NCI-H1105 (cell line): ENCODE results near the gene ISG15.
"Not testable (repeated sequence)": the region's sequence is repeated elsewhere in the genome, so short reads cannot be mapped to it uniquely, and the experiment has no call there.

Experiments
- DNase-seq: peaks from one replicate; lab custom pipeline; 2025; lab: John Stamatoyannopoulos, UW

ISG15 gene

DNA sequence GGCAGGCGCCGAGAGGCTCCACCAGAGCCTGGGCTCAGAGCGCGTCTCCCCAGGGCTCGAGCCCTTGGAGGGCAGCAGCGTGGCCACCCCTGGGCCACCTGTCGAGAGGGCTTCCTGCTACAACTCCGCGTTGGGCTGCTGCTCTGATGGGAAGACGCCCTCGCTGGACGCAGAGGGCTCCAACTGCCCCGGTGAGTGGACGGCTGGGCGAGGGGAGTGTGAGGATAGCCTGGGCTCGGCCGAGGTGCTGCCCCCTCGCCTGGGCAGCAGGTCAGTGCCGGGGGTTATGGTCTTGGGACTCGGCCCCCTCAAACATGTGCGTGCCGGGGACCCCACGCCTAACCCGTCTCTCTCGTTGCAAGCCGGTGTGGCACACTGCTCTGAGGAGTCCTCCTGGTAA lies 33.5 kb downstream of the ISG15 start:
- DNase-seq = no peak

DNA sequence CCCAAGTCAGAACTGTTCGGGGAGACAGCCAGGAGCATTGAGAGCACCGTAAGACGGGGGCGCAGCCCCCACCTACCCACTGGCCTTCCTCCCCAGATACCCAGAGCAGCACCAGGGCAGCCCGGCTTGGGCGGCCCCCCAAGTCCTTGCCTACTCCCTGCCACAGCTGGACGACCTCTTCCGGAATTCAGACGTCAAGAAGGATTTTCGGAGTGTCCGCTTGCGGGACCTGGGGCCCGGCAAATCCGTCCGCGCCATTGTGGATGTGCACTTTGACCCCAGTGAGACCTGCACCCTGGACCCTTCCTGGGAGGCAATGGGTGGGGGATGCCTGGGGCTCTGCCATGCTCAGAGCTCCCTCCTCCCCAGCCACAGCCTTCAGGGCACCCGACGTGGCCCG lies 34.1 kb downstream of the ISG15 start:
- DNase-seq = no peak

DNA sequence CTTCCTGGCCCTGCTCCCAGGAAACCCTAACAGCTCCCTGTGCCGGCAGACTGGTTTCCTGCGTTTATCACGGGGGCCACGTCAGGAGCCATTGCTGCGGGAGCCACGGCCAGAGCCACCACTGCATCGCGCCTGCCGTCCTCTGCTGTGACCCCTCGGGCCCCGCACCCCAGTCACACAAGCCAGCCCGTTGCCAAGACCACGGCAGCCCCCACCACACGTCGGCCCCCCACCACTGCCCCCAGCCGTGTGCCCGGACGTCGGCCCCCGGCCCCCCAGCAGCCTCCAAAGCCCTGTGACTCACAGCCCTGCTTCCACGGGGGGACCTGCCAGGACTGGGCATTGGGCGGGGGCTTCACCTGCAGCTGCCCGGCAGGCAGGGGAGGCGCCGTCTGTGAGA lies 34.7 kb downstream of the ISG15 start:
- no peak for DNase-seq

DNA sequence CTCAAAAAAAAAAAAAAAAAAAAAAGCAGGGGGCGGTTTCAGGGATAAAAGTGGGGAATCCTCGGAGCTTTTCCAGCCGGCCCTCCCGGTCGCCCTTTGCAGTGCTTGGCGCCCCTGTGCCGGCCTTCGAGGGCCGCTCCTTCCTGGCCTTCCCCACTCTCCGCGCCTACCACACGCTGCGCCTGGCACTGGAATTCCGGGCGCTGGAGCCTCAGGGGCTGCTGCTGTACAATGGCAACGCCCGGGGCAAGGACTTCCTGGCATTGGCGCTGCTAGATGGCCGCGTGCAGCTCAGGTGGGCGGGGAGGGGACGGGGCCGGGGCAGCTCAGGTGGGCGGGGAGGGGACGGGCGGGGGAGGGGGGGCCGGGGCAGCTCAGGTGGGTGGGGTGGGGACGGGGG lies 35.5 kb downstream of the ISG15 start:
- DNase-seq = no peak

DNA sequence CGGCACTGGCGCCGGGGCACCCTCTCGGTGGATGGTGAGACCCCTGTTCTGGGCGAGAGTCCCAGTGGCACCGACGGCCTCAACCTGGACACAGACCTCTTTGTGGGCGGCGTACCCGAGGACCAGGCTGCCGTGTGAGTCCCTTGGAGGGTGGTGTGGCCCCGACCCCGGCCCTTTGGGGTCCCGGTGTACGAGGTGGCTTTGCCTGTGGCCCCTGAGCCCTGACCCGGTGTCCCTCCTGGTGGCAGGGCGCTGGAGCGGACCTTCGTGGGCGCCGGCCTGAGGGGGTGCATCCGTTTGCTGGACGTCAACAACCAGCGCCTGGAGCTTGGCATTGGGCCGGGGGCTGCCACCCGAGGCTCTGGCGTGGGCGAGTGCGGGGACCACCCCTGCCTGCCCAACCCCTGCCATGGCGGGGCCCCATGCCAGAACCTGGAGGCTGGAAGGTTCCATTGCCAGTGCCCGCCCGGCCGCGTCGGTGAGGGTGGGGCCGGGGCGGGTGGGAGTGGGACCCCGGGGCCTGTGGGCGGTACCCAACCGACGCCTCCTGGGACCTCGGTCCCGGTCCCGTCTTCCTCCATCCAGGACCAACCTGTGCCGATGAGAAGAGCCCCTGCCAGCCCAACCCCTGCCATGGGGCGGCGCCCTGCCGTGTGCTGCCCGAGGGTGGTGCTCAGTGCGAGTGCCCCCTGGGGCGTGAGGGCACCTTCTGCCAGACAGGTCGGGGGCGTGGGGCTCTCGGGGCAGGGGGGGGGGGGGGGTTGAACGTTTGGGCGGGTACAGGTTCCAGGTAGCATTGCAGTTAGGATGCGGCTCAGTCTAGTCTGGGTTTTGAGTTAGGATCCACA lies 36.2 kb downstream of the ISG15 start:
- no peak for DNase-seq

DNA sequence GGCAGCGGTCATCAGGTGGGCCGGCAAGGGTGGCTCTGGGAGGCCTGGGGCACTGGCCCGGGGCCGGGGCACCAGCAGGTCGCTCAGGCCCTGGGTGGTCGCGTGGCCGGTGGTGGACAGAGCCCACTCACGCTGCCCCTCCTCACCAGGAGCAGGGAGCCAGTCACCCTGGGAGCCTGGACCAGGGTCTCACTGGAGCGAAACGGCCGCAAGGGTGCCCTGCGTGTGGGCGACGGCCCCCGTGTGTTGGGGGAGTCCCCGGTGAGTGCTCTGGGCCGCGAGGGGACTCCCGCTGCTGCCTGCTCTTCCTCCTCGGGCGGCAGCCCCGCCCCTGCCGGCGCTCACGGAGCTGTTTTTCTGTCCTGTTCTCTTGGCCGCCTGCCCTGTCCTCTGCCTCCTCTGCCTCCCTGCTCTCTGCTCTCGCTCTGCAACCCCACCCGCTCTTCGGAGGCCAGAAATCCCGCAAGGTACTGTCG lies 37.3 kb downstream of the ISG15 start:
- no peak for DNase-seq

DNA sequence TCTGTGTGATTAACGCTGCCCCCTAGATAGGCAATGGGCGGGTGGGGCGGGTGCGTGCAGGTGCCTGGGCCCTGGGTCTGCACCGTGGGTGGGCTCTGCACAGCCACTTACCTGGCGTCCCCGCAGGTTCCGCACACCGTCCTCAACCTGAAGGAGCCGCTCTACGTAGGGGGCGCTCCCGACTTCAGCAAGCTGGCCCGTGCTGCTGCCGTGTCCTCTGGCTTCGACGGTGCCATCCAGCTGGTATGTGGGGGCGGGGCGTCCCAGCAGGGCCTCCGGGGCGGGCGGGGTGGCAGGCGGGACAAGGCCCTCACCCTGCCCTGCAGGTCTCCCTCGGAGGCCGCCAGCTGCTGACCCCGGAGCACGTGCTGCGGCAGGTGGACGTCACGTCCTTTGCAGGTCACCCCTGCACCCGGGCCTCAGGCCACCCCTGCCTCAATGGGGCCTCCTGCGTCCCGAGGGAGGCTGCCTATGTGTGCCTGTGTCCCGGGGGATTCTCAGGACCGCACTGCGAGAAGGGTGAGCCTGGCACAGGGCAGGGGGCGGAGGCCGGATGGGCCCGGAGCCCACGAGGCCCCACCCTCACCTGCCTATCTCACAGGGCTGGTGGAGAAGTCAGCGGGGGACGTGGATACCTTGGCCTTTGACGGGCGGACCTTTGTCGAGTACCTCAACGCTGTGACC lies 38.0 kb downstream of the ISG15 start:
- DNase-seq = no peak

DNA sequence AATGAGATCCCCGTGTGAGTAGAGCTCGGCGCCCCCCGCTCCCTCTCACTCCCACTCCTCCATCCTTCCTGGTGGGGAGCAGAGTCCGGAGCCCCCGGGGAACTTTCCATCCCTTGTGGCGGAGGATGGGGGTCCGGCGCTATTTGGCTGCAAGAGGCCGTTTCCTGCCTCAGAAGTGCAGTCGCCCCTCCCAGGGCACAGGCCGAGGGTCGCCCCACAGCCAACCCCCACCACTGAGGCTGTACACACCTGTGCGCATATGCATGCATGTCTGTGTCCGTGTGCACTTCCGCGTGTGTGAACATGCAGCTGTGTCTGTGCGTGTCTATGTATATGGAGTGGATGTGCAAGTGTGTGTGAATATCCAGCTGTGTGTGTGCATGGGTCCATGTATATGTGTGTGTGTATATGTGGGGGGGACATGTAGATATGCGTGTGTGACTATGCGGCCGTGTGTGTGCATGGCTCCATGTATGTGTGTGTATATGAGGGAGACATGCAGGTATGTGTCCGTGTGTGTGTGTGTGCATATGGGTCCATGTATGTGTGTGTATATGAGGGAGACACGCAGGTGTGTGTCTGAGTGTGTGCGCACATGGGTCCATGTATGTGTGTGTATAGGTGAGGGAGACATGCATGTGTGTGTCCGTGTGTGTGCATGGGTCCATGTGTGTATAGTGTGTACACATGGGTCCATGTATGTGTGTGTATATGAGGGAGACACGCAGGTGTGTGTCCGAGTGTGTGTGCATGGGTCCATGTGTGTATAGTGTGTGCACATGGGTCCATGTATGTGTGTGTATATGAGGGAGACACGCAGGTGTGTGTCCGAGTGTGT lies 38.9 kb downstream of the ISG15 start:
- no peak for DNase-seq

DNA sequence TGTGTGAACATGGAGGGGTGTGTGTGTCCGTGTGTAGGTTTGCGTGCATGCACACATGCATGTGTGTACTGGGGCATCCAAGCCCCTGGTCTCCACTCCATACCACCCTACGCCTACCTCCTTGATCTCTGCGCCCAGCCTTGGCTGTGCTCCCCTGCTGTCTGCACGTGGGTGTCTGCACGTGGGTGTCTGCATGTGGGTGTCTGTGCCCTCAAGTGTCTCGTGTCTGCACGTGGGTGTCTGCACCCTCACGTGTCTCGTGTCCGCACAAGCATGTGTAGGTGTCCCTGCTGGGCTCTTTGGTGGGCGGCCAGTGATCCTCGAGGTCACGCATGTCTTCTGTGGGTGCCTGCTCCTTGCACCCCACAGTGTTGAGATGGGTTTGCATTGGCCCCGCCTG lies 39.7 kb downstream of the ISG15 start:
- DNase-seq = no peak

DNA sequence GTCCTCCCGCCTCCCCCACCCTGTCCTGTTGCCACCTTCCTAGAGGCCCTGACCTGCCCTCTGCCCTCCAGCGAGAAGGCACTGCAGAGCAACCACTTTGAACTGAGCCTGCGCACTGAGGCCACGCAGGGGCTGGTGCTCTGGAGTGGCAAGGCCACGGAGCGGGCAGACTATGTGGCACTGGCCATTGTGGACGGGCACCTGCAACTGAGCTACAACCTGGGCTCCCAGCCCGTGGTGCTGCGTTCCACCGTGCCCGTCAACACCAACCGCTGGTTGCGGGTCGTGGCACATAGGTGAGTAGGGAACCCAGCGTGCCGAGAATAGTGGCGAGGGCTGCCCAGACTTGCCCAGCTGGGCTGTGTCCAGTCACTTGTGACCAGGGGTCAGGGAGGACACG lies 40.4 kb downstream of the ISG15 start:
- DNase-seq = no peak

DNA sequence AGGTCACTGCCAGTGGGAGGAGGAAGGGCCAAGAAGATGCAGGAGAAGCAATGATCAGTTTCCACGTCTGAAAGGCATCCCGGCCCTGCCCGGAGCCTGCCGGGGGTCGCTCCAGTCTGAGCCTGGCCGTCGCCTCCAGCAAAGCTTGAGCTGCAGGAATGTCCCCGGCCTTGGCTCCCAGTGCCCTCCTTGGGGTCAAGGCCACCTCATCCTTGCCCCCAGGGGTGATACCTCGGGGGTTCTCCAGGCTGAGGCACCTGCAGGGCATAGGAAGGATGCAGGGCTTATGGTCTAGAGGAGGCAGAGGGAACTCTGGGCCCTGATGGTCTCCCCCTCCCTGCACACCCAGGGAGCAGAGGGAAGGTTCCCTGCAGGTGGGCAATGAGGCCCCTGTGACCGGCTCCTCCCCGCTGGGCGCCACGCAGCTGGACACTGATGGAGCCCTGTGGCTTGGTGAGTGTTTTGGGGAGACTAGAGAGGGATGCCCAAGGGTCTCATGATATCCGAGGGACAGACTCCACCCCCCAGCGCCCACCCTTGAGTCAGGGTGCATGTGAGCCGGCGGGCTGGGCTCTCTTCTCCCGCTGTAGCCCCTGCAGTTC lies 40.9 kb downstream of the ISG15 start:
- DNase-seq = no peak

DNA sequence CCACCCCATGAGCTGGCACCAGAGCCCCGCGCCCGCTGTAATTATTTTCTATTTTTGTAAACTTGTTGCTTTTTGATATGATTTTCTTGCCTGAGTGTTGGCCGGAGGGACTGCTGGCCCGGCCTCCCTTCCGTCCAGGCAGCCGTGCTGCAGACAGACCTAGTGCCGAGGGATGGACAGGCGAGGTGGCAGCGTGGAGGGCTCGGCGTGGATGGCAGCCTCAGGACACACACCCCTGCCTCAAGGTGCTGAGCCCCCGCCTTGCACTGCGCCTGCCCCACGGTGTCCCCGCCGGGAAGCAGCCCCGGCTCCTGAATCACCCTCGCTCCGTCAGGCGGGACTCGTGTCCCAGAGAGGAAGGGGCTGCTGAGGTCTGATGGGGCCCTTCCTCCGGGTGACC lies 41.7 kb downstream of the ISG15 start:
- DNase-seq = no peak

DNA sequence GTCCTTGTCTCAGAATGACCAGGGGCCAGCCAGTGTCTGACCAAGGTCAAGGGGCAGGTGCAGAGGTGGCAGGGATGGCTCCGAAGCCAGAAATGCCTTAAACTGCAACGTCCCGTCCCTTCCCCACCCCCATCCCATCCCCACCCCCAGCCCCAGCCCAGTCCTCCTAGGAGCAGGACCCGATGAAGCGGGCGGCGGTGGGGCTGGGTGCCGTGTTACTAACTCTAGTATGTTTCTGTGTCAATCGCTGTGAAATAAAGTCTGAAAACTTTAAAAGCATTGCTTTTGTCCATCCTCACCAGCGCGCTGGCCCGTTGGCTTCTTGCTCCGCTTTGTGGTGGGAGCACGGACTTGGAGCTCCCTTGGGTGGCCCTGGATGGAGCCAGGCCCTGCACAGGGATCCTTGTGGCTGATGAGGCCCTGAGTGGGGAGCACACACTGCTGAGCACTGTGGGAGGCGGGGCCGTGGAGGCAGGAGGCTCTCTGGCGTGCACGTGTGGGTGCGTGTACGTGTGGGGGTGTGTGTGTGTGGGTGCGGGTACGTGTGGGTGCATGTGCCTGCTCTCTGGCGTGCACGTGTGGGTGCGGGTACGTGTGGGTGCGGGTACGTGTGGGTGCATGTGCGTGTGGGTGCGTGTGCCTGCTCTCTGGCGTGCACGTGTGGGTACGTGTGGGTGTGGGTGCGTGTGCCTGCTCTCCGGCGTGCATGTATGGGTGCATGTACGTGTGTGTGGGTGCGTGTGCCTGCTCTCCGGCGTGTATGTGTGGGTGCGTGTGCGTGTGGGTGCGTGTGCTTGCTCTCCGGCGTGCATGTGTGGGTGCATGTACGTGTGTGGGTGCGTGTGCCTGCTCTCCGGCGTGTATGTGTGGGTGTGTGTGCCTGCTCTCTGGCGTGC lies 42.8 kb downstream of the ISG15 start:
- DNase-seq = no peak

DNA sequence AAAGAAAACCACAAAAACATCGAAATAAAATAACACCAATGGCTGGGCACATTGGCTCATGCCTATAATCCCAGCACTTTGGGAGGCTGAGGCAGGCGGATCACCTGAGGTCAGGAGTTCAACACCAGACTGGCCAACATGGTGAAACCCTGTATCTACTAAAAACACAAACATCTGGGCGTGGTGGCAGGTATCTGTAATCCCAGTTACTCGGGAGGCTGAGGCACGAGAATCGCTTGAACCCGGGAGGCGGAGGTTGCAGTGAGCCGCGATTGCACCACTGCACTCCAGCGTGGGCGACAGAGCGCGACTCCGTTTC lies 44.4 kb downstream of the ISG15 start:
- not testable (repeated sequence) for DNase-seq

DNA sequence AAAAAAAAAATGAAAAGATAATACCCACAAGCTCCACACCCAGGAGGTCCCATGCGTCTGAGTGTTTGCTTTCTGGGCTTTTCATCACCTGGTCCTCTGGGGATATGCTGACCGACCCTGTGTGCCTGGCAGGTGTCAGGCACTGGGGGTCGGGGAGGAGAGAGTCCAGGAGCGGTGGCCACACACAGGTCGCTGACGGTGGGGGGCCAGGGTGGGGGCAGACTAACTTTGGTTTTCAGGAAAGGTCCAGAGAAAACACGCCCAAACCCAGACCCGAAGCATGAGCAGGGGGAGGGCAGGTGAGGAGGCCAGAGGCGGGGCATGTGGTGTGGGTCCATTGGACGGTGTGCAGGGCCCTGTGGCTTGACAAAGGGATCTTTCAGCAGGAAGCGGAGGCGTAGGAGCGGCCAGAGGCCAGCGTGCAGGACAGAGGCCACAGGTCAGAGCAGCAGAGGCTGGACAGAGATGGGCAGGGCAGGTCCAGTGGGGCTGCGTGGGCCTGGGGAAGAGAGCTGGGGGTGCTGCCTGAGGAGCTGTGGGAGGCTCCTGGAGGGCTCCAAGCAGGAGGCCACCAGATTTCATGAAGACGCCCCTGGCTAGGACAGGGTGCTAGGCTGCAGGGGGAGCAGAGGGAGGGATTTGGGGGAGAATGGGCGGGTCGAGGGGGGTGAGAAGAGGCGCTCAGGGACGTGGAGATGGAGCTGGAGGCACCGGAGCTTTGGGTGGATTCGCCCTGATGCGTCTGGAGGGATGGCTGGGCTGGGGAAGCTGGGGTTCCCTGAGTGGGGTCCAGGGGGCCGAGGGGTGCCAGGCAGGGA lies 45.0 kb downstream of the ISG15 start:
- no peak for DNase-seq

DNA sequence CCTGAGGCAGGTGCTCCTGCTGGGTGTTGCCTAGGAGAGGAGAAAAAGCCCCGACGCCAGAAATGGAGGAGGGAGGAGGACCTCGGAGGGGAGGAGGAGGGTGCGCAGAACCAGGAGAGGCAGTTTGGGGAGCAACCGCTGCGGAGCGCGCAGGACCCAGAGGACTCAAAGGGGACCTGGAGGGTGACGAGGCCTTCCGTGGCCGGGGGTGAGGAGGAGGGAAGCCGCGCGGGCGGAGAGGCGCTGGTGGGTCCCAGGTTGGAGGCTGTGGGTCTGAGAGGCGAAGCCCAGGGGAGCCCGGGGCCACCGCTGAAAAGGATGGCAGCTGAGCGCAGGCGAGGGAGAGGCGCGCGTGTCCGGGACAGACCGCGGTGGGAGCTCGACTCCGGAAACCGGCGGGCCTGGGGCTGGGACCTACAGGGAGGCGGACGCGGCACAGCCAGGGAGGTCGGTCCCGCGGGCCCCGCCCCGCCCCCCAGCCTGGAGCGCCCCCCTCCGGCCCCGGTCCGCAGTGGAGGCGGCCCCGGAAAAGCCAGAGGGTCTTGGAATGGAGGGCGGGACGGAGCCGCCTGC lies 45.7 kb downstream of the ISG15 start:
- peak; percentile 30 for DNase-seq

DNA sequence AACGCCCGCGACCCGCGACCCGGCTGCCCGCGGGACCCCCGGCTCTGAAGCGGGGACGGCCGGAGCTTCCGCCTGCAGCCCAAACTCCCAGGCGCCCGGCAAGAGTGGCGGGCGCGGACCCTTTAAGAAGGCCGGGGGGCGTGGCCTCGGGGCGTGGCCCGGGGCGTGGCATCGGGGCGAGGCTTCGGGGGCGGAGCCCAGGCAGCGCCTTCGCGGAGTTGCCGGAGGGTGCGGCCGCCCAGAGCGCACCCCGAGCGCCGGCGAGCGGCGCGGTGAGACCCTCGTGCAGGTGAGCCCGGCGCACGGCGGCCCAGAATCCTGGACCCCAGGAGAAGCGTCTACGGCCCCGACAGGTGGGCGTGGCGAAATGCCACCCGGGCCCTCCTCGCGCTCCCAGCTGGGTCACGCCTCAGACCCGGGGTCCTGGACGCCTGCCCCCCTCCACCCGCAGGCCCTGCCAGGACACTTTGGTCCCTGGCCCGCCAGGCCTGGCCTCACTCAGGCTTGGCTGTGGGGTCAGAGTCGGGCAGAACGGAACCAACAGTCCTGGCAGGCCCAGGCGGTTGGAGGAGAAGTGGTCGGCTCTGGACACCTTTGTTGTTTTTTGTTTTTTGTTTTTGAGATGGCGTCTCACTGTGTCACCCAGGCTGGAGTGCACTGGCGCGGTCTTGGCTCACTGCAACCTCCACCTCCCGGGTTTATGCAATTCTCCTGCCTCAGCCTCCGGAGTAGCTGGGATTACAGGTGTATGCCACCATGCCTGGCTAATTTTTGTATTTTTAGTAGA lies 46.4 kb downstream of the ISG15 start:
- peak; percentile 85 for DNase-seq

DNA sequence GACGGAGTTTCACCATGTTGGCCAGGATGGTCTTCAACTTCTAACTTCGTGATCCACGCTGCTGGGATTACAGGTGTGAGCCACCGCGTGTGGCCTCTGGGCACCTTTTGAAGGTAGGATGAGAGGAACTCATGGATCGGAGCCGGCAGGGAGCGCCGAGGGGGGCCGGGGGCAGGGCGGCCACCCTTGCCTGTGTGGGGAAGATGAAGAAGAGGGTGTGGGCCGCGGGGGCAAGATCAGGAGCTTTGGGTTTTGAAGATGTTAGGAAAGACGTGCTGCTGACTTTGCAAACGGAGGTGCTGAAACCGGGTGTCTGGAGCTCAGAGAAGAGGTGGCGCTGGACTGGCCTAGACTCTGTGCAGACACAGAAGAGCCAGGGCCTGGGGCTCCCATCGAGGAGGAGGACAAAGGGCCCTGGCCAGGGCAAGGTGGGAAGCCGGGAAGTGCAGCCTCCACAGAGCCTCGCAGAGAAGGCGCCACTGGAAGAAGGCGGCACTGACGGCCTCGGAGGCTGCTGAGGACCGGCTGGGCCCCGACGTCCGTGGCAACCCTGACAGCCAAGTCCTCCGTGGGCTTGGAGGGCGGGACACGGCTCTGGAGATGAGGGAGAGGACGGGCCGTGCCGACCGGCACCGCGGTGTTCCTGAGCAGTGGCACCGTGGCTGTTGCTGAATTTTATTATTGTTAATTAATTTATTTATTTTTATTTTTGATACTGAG lies 47.1 kb downstream of the ISG15 start:
- no peak for DNase-seq
